ENCODE measurements around the gene CALCOCO1. TPM values are rescaled to one million over a fixed set of nuclear protein-coding genes. Genes with fewer than 3 reads are reported as not detected.
A peak's percentile ranks its signal among the peaks of the same experiment; 100 is the strongest.
"Not testable (repeated sequence)": the region's sequence is repeated elsewhere in the genome, so short reads cannot be mapped to it uniquely, and the experiment has no call there.

The CALCOCO1 gene
- 179 TPM for total RNA-seq
- long read RNA-seq, transcript CALCOCO1-218 (15 exons, 2,291 nt) = major isoform, 274 of 364 reads
- long read RNA-seq, partial matches to known transcripts = 46 of 364 reads
- long read RNA-seq, other reads (novel, unspliced or antisense) = 42 of 364 reads

DNA sequence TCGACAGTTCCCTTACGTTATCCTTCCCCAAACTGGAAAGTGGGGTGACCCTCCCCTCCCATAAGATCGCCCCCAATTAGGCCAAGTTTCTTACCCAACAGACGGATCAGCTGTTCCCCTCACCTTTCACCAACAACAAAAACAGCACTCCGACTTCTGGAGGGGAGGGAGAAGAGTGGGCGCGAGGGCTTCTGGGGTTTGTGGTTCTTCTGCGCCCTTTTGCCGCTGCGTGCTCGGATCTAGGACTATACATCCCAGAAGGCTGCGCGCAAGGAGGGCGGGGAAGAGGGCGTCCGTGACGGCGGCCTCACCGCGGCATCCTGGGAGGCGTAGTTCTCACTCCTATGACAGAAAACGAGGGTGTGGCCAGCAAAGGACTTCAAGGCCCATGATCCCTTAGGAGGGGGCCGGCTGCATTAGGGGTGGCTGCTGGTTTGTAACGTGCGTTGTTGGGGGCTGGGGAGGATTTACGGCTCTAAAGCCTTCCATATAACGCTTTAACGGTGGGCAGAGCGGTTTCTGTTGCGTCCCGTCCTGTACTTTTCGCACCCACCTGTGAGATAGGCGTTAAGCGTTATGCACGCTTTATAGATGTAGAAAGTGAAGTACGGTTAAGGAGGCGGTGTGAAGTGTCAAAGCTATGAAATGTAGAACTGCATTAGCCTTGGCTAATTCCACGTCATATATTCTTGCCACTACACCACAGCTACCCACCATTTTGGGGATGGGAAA lies at the start of gene CALCOCO1:
Gene CALCOCO1, minus strand, starts transcription at position 143 of the 732 bp plus-strand sequence. CDS start 2,210 bp downstream, outside the sequence.
- peak; percentile 99 for ATAC-seq (ENCODE audit: poor library complexity)
- peak; percentile 99 for DNase-seq
- intact Hi-C loops (cut with DNase I) = no loop called here

DNA sequence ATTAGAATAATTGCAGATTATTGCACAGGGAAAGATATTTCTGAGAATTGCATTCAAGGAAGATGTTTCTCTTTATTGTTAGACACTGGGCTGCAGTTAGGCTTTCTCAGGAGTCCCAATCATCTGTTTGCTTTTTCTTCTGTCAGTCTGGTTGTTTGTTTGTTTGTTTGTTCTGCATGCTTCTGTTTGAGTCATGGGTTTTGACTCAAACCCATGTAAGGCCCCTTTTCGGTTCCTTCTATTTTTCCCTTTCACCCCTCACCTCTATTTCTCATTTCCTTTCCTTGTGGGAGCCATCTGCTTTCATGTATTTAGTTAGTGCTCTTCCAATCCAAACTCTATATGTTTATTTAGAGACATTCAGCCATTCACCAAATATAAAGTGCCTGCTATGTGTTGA lies 49.6 kb upstream of the CALCOCO1 start:
- intact Hi-C loops (cut with DNase I) = no loop called here
- no peak for ATAC-seq (ENCODE audit: poor library complexity)
- DNase-seq = no peak

GRCh38 chr12:53775478-53776145 lies 48.4 kb upstream of the CALCOCO1 start:
- DNase-seq (peak; percentile 43), ATAC-seq (ENCODE audit: poor library complexity) (peak; percentile 93)
- intact Hi-C loops (cut with DNase I) = no loop called here

GRCh38 chr12:53770281-53770680 lies 43.0 kb upstream of the CALCOCO1 start:
- ATAC-seq (ENCODE audit: poor library complexity) = no peak
- intact Hi-C loops (cut with DNase I) = no loop called here
- DNase-seq = no peak

DNA sequence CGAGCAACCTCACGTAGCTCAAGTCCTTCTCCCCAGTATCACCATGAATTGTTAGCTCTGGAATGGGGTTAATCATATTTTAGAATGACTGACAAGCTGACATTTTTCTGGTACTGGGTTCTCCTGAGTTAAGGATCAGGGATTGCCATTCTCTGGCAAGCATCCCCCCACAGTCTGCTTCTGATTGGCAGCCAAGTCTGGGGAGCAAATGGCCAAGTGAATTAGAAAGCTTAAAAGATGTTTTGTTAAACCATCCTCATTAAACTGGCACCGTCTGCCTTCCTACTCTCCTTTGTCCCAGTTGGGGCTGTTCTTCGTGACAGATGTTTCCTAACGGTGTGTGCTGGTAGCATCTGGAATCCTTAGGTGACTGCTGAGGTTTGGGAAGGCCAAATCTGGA lies 41.7 kb upstream of the CALCOCO1 start:
- no peak for DNase-seq
- no peak for ATAC-seq (ENCODE audit: poor library complexity)
- intact Hi-C loops (cut with DNase I) = no loop called here

DNA sequence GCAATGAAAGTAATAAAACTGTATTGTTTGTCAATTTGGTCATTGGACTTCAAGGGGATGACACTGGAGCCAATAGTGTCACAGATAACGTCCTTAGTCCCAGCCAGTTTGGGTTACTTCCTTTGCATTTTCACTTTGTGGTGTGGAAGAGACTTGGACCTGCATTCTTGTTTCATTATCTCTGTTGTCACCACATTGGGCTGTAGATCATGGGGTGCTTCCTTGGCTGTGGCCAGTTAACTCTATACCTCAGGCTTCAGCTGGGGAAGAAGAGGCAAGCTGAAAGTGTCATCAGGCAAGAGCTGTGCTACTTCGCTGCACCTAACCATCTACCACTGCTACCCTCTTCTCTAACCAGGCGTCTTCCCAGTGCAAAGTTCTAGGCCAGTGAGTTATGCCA lies 39.6 kb upstream of the CALCOCO1 start:
- intact Hi-C loops (cut with DNase I) = no loop called here
- DNase-seq (no peak), ATAC-seq (ENCODE audit: poor library complexity) (no peak)

DNA sequence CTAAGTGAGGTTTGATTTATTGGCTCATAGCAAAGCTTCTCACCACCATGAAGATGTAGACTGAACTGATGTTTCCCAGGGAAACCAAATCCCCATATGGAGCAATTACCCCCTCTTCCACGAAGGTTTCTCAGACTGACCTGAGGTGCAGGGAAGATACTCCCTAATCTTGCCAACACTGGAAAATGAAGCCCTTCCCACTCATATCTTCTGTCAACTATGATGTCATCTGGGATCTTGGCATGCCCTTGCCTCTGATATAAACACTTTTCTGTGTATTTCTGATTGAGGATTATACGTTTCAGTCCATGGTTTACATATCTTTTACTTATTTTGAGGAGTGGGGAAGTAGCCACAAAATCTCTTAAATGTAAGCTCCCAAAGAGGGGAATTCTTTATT lies 38.6 kb upstream of the CALCOCO1 start:
- ATAC-seq (ENCODE audit: poor library complexity) (no peak), DNase-seq (no peak)
- intact Hi-C loops (cut with DNase I) = no loop called here

- ATAC-seq (ENCODE audit: poor library complexity) = no peak
- intact Hi-C loops (cut with DNase I) = no loop called here
- DNase-seq = no peak
Observed at GRCh38 chr12:53764615-53765014, 37.4 kb upstream of the CALCOCO1 start.

DNA sequence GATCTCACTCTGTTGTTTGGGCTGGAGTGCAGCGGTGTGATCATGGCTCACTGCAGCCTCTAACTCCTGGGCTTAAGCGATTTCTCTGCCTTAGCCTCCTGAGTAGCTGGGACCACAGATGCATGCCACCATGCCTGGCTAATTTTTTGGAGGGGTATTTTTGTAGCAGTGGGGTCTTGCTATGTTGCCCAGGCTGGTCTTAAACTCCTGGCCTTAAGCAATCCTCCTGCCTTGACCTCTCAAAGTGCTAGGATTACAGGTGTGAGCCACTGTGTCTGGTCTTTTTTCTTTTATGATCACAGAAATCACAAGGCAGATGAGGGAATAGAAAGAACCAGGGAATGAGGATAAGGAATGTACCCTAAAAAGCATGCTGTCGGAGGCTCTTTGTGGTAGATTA lies 35.5 kb upstream of the CALCOCO1 start:
- DNase-seq; intact Hi-C loops (cut with DNase I); ATAC-seq (ENCODE audit: poor library complexity): not testable (repeated sequence)

- intact Hi-C loops (cut with DNase I) = no loop called here
- DNase-seq (no peak), ATAC-seq (ENCODE audit: poor library complexity) (no peak)
Observed at GRCh38 chr12:53761306-53761705, 34.1 kb upstream of the CALCOCO1 start.

- intact Hi-C loops (cut with DNase I) = no loop called here
- no peak for DNase-seq
- ATAC-seq (ENCODE audit: poor library complexity) = no peak
Observed at GRCh38 chr12:53759261-53759660, 32.0 kb upstream of the CALCOCO1 start.

GRCh38 chr12:53758730-53759103 lies 31.5 kb upstream of the CALCOCO1 start:
- ATAC-seq (ENCODE audit: poor library complexity) = no peak
- intact Hi-C loops (cut with DNase I) = no loop called here

DNA sequence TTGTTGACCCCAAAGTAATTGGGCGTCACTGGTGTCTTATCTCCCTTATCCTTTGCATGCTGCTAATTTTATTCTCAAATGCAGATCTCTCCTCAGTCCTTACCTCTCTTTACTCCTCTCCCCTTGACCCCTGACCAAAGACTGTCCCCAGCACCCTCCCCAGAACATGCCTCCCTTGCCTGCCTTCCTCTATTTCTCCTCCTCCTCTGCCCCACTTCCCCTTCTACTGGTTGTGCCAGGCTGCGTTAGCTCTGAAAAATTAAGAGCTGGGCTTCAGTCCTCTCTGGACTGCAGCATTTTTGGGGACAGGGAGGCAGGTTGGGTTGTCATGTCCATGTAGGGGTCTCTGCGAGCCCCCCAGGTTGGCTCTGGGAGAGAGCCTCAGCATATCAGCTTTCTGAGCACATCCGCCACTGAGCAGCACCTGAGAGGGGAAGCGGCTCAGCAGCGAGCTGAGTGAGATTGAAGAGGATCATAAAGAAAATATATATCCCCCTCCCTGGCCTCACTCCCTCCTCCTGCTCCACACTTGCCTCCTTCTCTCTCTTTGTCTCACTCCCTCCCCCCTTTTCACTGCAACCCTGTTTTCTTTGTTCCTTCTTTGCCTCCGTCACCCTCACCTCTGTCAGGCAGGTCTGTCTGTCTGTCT lies 31.0 kb upstream of the CALCOCO1 start:
- intact Hi-C loops (cut with DNase I) = no loop called here
- DNase-seq (no peak), ATAC-seq (ENCODE audit: poor library complexity) (no peak)

More at GRCh38 chr12:53758730-53759103, 31.5 kb upstream of the CALCOCO1 start:
- DNase-seq = no peak

DNA sequence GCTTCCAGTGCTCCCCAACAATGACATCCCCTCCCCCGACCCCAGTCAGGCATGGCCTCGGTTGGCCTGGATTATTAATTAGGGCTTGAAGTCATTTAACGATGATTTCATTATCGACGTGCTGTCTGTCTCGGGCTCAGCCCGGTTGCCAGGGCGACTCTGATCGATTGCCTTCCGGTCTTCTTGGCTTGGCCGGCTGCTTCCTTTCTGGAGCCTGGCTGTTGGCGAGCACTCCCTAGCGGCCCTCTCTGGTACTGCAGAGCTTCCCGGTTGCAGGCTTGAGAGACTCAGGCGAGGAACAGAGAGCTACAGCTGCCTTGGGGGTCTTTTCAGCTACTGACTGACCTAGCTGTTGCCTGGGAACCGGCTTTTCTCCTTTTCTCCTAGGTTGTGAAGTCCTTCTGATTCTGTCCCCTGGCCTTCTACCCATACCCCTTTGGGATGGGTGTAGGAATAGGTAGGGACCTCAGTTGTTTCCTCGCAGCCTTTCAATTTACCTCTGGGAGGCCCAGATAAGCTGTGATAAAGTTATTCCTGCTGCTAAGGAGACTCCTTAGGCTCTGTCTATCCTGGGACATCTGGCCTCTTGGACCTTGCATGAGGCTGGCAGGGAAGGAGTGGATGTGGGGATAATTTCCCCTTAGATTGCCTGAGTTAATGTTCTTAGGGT lies 30.0 kb upstream of the CALCOCO1 start:
- ATAC-seq (ENCODE audit: poor library complexity) (peak; percentile 45), DNase-seq (peak; percentile 88)
- intact Hi-C loops (cut with DNase I) = no loop called here

GRCh38 chr12:53756300-53757100 lies 29.2 kb upstream of the CALCOCO1 start:
- ATAC-seq (ENCODE audit: poor library complexity) (no peak), DNase-seq (no peak)
- intact Hi-C loops (cut with DNase I) = no loop called here

GRCh38 chr12:53755893-53756292 lies 28.6 kb upstream of the CALCOCO1 start:
- ATAC-seq (ENCODE audit: poor library complexity) (no peak), DNase-seq (no peak)
- intact Hi-C loops (cut with DNase I) = no loop called here

DNA sequence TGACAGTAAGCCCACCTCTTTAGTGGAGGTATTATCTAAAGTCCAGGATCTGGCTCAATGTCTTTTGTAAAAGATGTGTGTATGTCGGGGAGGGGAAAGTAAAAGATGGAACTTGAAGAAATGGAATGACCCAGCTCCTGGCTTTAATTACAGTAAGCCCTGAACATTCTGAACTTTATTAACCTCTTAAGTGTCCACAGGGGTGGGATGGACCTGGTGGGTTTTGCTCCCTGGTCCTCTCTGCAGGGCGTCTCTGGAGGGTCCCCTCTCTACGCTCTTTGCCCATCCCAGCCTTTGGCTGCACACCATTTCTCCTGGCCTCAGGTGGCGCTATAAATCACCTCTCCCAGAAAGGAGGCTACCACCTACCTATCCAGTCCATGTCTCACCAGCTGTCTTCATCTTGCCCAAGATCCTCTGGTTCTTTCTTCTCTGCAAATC lies 28.2 kb upstream of the CALCOCO1 start:
- intact Hi-C loops (cut with DNase I) = no loop called here
- DNase-seq (no peak), ATAC-seq (ENCODE audit: poor library complexity) (no peak)

DNA sequence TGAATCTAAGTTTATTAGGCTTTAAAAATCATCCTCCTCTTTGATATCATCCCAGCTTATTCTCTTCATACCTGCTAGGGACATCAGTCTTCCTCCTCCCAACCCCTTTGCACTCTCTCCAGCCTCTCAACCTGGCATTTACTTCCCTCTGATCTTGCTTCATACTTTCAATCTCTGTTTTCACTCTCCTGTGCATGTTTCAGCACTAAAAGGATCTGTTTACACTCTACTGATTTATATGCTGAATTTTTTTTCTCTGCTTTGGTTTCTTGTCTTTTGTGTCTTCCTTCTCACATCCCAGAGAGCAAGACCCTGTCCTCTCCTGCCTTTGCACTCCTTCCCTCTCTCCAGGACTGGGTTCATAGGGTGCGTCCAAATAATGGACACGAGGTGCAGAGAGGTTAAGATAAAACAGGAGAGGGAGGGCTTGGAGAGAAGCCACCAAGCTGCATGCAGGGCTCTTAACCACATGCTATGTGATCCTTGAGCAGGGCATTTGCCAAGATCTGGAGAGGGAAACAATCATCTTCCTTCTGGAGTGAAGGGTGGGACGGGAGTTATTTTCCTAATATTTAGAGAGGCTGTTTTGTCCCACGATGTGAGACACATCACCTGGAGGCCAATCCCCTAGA lies 27.5 kb upstream of the CALCOCO1 start:
- DNase-seq (no peak), ATAC-seq (ENCODE audit: poor library complexity) (no peak)
- intact Hi-C loops (cut with DNase I) = no loop called here
